ENCODE data around the gene MRPL55. TPM values are rescaled to one million over a fixed set of nuclear protein-coding genes. Genes with fewer than 3 reads are reported as not detected.

MRPL55 gene
- total RNA-seq: 101 and 141 TPM in 2 replicates

DNA sequence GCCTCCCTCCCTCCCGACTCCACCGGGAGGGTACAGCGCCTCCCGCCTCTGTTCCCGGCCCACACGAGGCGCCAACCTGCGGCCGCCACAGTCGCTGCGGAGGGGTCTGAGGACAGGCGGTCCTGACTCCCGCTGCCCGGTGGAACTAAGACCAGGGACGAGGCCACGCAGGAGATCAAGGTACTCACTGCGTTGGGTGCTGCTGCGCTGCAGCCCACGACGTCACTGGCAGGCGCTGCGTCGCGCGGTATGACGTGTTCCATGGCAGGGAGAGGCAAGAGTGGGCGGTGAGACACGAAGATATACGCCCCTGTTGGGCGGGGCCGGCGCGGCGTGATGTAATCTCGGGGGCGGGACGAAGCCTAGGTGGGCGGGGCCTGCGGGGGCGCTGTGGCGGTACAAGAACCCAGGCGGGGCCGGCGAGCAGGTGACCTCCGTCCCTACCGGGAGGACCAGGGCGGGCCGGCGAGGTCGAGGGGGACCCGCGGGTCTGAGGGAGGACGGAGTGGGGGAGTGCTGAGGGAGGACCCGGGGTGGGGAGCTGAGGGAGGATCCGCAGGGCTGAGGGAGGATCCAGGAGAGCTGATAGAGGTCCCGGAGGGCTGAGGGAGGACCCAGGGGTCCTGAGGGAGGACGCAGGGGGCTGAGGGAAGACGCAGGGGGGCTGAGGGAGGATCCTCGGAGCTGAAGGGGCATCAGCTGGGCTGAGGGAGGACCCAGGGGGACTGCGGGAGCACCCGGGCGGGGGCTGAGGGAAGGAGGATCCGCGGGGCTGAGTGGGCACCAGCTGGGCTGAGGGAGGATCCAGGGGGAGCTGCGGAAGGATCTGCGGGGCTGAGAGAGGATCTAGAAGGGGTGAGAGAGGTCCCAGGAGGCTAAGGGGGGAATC, at the start of gene MRPL55:
Gene MRPL55, minus strand, starts transcription at position 227 of the 889 bp plus-strand sequence. CDS start 1,039 bp downstream, outside the sequence.

DNA sequence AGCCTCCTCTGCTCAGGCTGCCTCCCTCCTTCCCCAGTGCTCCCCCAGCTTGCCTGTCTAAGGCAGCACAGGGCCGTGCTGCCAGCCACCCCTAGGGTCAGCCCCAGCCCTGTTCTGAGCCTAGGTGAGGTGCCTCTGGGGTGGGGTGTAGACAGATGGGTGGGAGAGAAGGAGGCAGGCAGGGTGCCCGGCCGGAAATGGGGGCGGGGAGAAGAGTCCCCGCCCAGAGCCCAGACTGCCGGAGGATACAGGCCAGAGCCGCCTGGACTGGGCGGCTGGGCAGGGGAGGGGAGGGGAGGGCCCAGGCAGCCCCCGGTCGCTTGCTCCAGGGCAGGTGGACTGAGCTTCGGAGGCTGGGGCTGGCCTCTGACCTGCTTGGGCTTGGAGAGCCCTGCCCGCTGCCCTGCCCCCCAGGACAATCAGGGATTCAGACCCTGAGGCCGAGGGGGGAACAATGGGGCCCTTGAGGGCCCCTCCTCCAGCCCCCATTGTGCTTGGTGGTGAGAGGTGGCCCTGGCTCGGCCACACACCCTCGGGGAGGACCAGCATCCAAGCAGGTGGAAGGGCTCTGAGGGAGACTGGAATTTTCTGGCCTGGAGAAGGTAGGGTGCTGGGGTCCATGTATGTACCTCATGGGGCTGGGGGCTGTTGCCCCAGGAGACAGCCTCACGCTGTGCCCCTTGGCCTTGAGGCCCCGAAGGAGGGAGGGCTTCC, 40.5 kb upstream of the MRPL55 start, which contains the start of gene GJC2:
Gene GJC2, plus strand, starts transcription at position 525 of the 714 bp plus-strand sequence. CDS start 7,829 bp downstream, outside the sequence.

DNA sequence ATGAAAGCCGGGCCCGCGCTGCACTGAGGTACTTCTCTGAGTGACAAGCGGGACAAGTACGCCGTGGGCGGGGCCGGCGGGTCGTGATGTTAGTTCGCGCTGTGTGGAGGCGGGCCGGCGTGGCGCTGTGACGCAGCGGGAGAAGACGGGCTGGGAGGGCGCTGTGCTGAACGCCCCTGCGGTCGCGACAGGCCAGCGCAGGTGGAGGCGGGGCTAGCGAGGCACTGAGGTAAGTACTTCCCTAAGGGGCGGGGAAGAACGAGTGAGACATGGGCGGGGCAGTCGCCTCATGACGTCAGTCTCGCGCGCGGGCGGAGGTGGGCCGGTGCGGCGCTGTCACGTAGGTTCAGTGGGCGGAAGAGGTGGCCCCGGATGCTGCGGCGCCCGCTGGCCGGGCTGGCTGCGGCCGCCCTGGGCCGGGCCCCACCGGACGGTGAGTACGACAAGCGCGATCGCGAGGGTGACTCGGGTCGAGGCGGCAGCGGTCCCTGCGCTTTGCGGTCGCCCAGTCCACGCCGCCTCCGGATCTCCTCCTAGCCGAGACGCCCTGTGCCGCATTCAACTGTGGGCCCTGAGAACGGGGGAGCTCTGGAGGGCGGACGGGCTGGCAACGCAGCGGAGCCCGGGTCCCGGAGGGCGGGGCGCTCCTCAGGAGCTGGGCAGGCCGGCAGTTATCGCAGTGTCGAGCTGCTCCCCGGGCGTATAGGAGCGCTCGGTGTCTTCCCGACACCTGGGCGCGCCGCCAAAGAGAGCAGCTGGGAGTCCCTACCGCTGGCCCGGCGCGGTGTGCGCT, 31.0 kb upstream of the MRPL55 start, which contains the start of gene GUK1:
Gene GUK1, plus strand, starts transcription at position 349 of the 793 bp plus-strand sequence. Its CDS starts 24 bp downstream, at position 373.

DNA sequence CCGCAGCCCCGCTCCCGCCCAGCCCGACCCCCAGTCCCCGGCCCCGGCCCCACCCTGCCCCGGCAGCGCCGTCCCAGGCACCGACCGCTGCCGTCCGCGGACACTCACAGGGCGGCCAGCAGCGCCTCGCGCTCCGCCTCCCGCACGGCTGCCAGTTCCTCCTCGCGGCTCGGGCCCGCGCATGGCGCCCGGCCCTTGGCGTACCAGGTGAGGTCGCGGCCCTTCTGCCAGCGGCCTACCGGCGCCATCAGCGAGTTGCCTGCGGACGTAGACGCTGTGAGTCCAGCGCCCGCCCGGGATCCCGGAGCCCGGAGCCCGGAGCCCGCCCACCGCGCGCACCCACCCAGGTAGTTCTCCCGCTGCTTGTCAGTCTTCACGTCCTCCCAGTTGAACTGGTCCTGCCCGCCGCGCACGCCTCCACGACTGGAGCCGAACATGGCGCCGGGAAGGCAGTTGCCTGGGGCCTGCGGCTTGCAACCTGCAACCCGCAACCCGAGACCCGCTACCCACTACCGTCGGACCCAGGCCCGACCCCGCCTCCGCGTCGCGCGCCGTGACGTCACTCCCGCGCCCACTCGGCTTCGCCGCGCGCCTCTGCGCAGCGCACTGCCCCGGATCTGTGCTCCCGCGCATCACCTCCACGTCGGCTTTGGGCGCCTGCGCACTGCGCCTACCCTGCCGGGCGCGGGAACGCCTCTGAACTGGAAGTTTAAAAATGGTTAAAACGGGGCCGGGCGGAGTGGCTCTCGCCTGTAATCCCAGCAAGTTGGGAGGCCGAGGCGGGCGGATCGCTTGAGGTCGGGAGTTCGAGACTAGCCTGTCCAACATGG, 6.1 kb downstream of the MRPL55 start, which contains the start of gene C1orf35:
Gene C1orf35, minus strand, starts transcription at position 535 of the 830 bp plus-strand sequence. Its CDS starts 98 bp downstream, at position 437.

DNA sequence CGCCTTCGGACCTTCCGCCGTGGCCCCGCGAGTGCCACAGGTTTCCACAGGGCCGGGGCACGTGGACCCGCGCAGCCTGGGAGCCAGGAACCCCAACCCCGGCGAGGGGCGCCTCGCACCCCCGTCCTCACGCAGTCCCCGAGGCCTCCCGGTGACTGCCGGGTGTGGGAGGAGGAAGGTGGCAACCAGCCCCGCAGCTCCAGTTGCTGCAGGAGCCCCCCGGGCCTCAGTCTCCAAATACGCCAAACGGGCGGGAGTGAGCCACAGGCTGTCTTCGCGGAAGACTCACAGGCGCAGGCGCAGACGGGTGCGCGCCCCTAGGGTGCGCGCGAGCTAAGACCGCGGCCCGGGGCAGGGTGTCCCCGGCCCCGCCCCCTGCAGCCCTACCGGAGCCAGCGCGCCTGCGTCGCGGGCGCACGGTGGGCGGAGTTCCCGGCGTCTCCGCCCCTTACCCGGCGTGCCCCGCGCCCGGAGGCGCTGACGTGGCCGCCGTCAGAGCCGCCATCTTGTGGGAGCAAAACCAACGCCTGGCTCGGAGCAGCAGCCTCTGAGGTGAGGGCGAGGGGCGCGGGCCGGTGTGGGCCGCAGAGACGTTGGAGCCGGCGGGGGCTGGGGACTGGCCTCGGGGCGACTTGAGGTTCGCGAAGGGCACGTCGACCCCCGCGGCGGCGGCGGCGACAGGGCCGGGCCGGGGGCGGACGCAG, 26.7 kb downstream of the MRPL55 start, which contains the start of gene ARF1:
Gene ARF1, plus strand, starts transcription at position 495 of the 704 bp plus-strand sequence. CDS start 14,407 bp downstream, outside the sequence.

Other genes with a start within 250 kb of the MRPL55 start
- gene WNT9A, start 161.4 kb downstream of the MRPL55 start, total RNA-seq: 0.30 and 0.50 TPM in 2 replicates
- gene WNT3A, start 102.3 kb downstream of the MRPL55 start, total RNA-seq: not detected in 2 replicates
- 589 and 617 TPM in 2 replicates for gene ARF1, start 26.6 kb downstream of the MRPL55 start, total RNA-seq
- 12.6 and 16.0 TPM in 2 replicates for gene C1orf35, start 6.0 kb downstream of the MRPL55 start, total RNA-seq
- 258 and 320 TPM in 2 replicates for gene GUK1, start 31.0 kb upstream of the MRPL55 start, total RNA-seq
- gene GJC2, start 40.6 kb upstream of the MRPL55 start, total RNA-seq: 1.9 and 2.4 TPM in 2 replicates
- 1.5 and 6.6 TPM in 2 replicates for gene IBA57, start 56.5 kb upstream of the MRPL55 start, total RNA-seq
- gene OBSCN, start 98.7 kb upstream of the MRPL55 start, total RNA-seq: 2.1 and 2.4 TPM in 2 replicates